ENCODE data around the gene RAB20. TPM values are rescaled to one million over a fixed set of nuclear protein-coding genes. Genes with fewer than 3 reads are reported as not detected.

Gene RAB20, protein sequence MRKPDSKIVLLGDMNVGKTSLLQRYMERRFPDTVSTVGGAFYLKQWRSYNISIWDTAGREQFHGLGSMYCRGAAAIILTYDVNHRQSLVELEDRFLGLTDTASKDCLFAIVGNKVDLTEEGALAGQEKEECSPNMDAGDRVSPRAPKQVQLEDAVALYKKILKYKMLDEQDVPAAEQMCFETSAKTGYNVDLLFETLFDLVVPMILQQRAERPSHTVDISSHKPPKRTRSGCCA
- total RNA-seq: 2.3 and 4.3 TPM in 2 replicates

GRCh38 chr13:110561344-110562035 is at the start of gene RAB20:
Gene RAB20, minus strand, starts transcription at chr13:110561722. Its CDS starts 203 bp downstream, at chr13:110561519.

Other genes with a start within 250 kb of the RAB20 start
- 13.3 and 14.6 TPM in 2 replicates for gene NAXD, start 53.8 kb upstream of the RAB20 start, total RNA-seq
- 99.8 and 122 TPM in 2 replicates for gene CARS2, start 144.4 kb upstream of the RAB20 start, total RNA-seq
- 6.6 and 6.9 TPM in 2 replicates for gene ING1, start 152.0 kb upstream of the RAB20 start, total RNA-seq